Activated CD4-positive, alpha-beta T cell treated with anti-CD3 and anti-CD28 coated beads, Interleukin-10, Interleukin-2, amounts not matched to agents 100 ng/mL and 50 ng/mL, durations not matched to agents 16 hours and 8 hours (primary cell): ENCODE data around the gene CCDC192.
A peak's percentile ranks its signal among the peaks of the same experiment; 100 is the strongest.
"Not testable (repeated sequence)": the region's sequence is repeated elsewhere in the genome, so short reads cannot be mapped to it uniquely, and the experiment has no call there.

Source experiments
- DNase-seq: peaks from one replicate; pipeline ENCODE4 v3.0.0-alpha.2; 2020

The CCDC192 gene

GRCh38 chr5:127702926-127703561, at the start of gene CCDC192:
Gene CCDC192, plus strand, starts transcription at chr5:127703391. Its CDS starts 55 bp downstream, at chr5:127703446.
- DNase-seq, result peak; percentile 48

- no peak for DNase-seq
These were observed 46.4 kb upstream of the CCDC192 start for GRCh38 chr5:127656825-127657224.

GRCh38 chr5:127660047-127660733, 43.0 kb upstream of the CCDC192 start:
- no peak for DNase-seq

GRCh38 chr5:127664093-127664492, 39.1 kb upstream of the CCDC192 start:
- DNase-seq, result no peak

GRCh38 chr5:127665641-127666040, 37.5 kb upstream of the CCDC192 start:
- no peak for DNase-seq

GRCh38 chr5:127666043-127666716, 37.0 kb upstream of the CCDC192 start:
- DNase-seq, result no peak

GRCh38 chr5:127667926-127668325, 35.3 kb upstream of the CCDC192 start:
- DNase-seq, result no peak

- DNase-seq, result no peak
These were observed 32.0 kb upstream of the CCDC192 start for GRCh38 chr5:127671218-127671617.

- no peak for DNase-seq
These were observed 29.9 kb upstream of the CCDC192 start for GRCh38 chr5:127673117-127673800.

- DNase-seq, result not testable (repeated sequence)
These were observed 26.2 kb upstream of the CCDC192 start for GRCh38 chr5:127676951-127677350.

- DNase-seq, result not testable (repeated sequence)
These were observed 23.4 kb upstream of the CCDC192 start for GRCh38 chr5:127679691-127680330.

GRCh38 chr5:127680595-127680994, 22.6 kb upstream of the CCDC192 start:
- DNase-seq, result no peak

- no peak for DNase-seq
These were observed 20.2 kb upstream of the CCDC192 start for GRCh38 chr5:127683008-127683407.

- no peak for DNase-seq
These were observed 18.3 kb upstream of the CCDC192 start for GRCh38 chr5:127684726-127685467.

GRCh38 chr5:127685662-127686061, 17.5 kb upstream of the CCDC192 start:
- no peak for DNase-seq

GRCh38 chr5:127686424-127686823, 16.8 kb upstream of the CCDC192 start:
- no peak for DNase-seq

- DNase-seq, result no peak
These were observed 8.5 kb upstream of the CCDC192 start for GRCh38 chr5:127694518-127695171.

- no peak for DNase-seq
These were observed 7.8 kb upstream of the CCDC192 start for GRCh38 chr5:127695346-127695745.

- no peak for DNase-seq
These were observed 6.5 kb upstream of the CCDC192 start for GRCh38 chr5:127696683-127697082.

GRCh38 chr5:127697894-127698600, 5.1 kb upstream of the CCDC192 start:
- DNase-seq, result no peak

- no peak for DNase-seq
These were observed 3.8 kb upstream of the CCDC192 start for GRCh38 chr5:127699416-127699815.
